WERI-Rb-1 (cell line): ENCODE data around the gene TRAPPC2.
A peak's percentile ranks its signal among the peaks of the same experiment; 100 is the strongest.

Source experiments
- DNase-seq: peaks from one replicate; pipeline ENCODE4 v3.0.0-alpha.2; 2020
- H3K27ac ChIP-seq: fragments of 250-450 bp; sonication (Bioruptor Pico); 2 replicates; pipeline ENCODE4 v1.5.1; 2020; ENCODE audit warnings: mild to moderate bottlenecking, moderate library complexity
- H3K27me3 ChIP-seq: fragments of 250-450 bp; sonication (Bioruptor Pico); 2 replicates; pipeline ENCODE4 v1.5.1; 2021; ENCODE audit warnings: mild to moderate bottlenecking, low read depth, moderate library complexity; ENCODE audit not compliant: insufficient read depth, severe bottlenecking
- H3K36me3 ChIP-seq: fragments of 250-450 bp; sonication (Bioruptor Pico); 2 replicates; pipeline ENCODE4 v1.5.1; 2020; ENCODE audit warnings: mild to moderate bottlenecking, moderate library complexity
- H3K4me3 ChIP-seq: 2 replicates; pipeline ENCODE4 v1.5.1; 2011; ENCODE audit warnings: low read depth, mild to moderate bottlenecking, control low read depth, low read length
- H3K9me3 ChIP-seq: fragments of 250-450 bp; sonication (Bioruptor Pico); 2 replicates; pipeline ENCODE4 v1.5.1; 2021; ENCODE audit warnings: mild to moderate bottlenecking, moderate library complexity; ENCODE audit not compliant: severe bottlenecking
- CTCF ChIP-seq: IDR thresholded peaks from 2 replicates; pipeline ENCODE4 v1.5.1; 2011; ENCODE audit warnings: low read depth, mild to moderate bottlenecking, control low read depth, inconsistent platforms, low read length

The TRAPPC2 gene

GRCh38 chrX:13688958-13689740, 45.3 kb downstream of the TRAPPC2 start, which contains the start of gene RAB9A:
TSS of gene RAB9A (plus strand) at chrX:13689128. CDS start at chrX:13708747, 19,619 bp downstream.
- H3K36me3 ChIP-seq: peaks cover 3% of the 10 kb centered on the region; the same call in 1 of the 2 replicates
- H3K27ac ChIP-seq: peak within 1 kb of the TSS; percentile 84
- TF ChIP-seq CTCF: no peak
- no peaks in the 10 kb centered on the region for H3K27me3 ChIP-seq
- H3K9me3 ChIP-seq: no peaks in the 10 kb centered on the region
- peak within 1 kb of the TSS; percentile 65 for H3K4me3 ChIP-seq
- DNase-seq: peak; percentile 93

GRCh38 chrX:13688384-13688957, 45.9 kb downstream of the TRAPPC2 start:
- H3K27me3 ChIP-seq: no peaks in the 10 kb centered on the region
- no peaks in the 10 kb centered on the region for H3K9me3 ChIP-seq
- TF ChIP-seq CTCF: no peak
- H3K4me3 ChIP-seq: peak overlapping the region; percentile 65
- DNase-seq: no peak
- H3K27ac ChIP-seq: no peak overlapping the region
- peaks cover 3% of the 10 kb centered on the region; the same call in 1 of the 2 replicates for H3K36me3 ChIP-seq

- Histone ChIP-seq H3K27ac (no peak overlapping the region), H3K36me3 (peaks cover 3% of the 10 kb centered on the region; the same call in 1 of the 2 replicates), H3K9me3 (no peaks in the 10 kb centered on the region), H3K27me3 (no peaks in the 10 kb centered on the region), H3K4me3 (no peak overlapping the region)
- no peak for DNase-seq
- TF ChIP-seq CTCF: no peak
Observed at GRCh38 chrX:13687203-13687602, 47.2 kb downstream of the TRAPPC2 start.

- TF ChIP-seq CTCF: no peak
- no peak for DNase-seq
- H3K27ac ChIP-seq: no peak overlapping the region
Observed at GRCh38 chrX:13685126-13685763, 49.2 kb downstream of the TRAPPC2 start.

GRCh38 chrX:13684361-13684760, 50.1 kb downstream of the TRAPPC2 start:
- Histone ChIP-seq H3K4me3 (no peak overlapping the region), H3K27me3 (no peaks in the 10 kb centered on the region), H3K9me3 (no peaks in the 10 kb centered on the region), H3K36me3 (no peaks in the 10 kb centered on the region), H3K27ac (no peak overlapping the region)
- DNase-seq: no peak
- no peak for TF ChIP-seq CTCF

More at GRCh38 chrX:13685126-13685763, 49.2 kb downstream of the TRAPPC2 start:
- H3K4me3 ChIP-seq: no peak overlapping the region
- H3K27me3 ChIP-seq: no peaks in the 10 kb centered on the region
- no peaks in the 10 kb centered on the region for H3K9me3 ChIP-seq
- H3K36me3 ChIP-seq: no peaks in the 10 kb centered on the region
